CD4-positive, alpha-beta T cell (primary cell): Measurements from ENCODE around the gene CAMK4. TPM values are rescaled to one million over a fixed set of nuclear protein-coding genes. Genes with fewer than 3 reads are reported as not detected.

Experiments used
- ATAC-seq: fragments of 200-7000 bp; cut with Tn5 transposase; one replicate; pipeline ENCODE4 v1.10.0; 2022; ENCODE audit warnings: mild to moderate bottlenecking; ENCODE audit not compliant: poor library complexity
- CTCF ChIA-PET: fragments of 350-600 bp; sonication (Branson Sonifier 250); formaldehyde crosslinking; loops from one replicate; lab custom pipeline; 2021; ENCODE audit warnings: antibody characterized with exemption, inconsistent platforms; lab: Charles Lee
- POLR2A ChIA-PET: fragments of 350-600 bp; sonication (Branson Sonifier 250); formaldehyde crosslinking; loops from one replicate; lab custom pipeline; 2021; ENCODE audit warnings: antibody characterized with exemption, inconsistent platforms; lab: Charles Lee
- DNase-seq, 14 experiments: peaks; one replicate each; pipeline ENCODE4 v3.0.0-alpha.2; 2013 to 2020; ENCODE audit warnings: mixed read lengths in 2 of 14
- H3K27ac ChIP-seq, 2 donors: one replicate each; pipeline versions ENCODE4 v1.5.1 to v1.7.0; 2013; ENCODE audit warnings: low read length in 2 of 2, low read depth in 1 of 2, mild to moderate bottlenecking in 1 of 2
- H3K27me3 ChIP-seq, 2 experiments: 1 replicate in 1 of 2; 2 replicates in 1 of 2; pipeline versions ENCODE4 v1.6.1 to v1.7.0; 2013; ENCODE audit warnings: low read length in 2 of 2, control low read depth in 1 of 2, mild to moderate bottlenecking in 1 of 2, moderate library complexity in 1 of 2; ENCODE audit not compliant: insufficient read depth in 2 of 2, control insufficient read depth in 1 of 2
- H3K36me3 ChIP-seq: one replicate; pipeline ENCODE4 v1.6.1; 2013; ENCODE audit warnings: low read length, control low read depth; ENCODE audit not compliant: insufficient read depth
- H3K4me1 ChIP-seq: one replicate; pipeline ENCODE4 v1.6.1; 2013; ENCODE audit warnings: low read length, control low read depth; ENCODE audit not compliant: insufficient read depth
- H3K4me3 ChIP-seq: one replicate; pipeline ENCODE4 v1.5.1; 2013; ENCODE audit warnings: mild to moderate bottlenecking, low read length, moderate library complexity
- H3K9me3 ChIP-seq, 2 experiments: 1 replicate in 1 of 2; 2 replicates in 1 of 2; pipeline versions ENCODE4 v1.6.1 to v1.7.0; 2013; ENCODE audit warnings: low read length in 2 of 2, mild to moderate bottlenecking in 2 of 2, control low read depth in 1 of 2, moderate library complexity in 1 of 2; ENCODE audit not compliant: control insufficient read depth in 1 of 2, insufficient read depth in 1 of 2
- H3K27ac Mint-ChIP-seq: one replicate; pipeline ENCODE4 v1.8.0; 2020; ENCODE audit warnings: mixed read lengths
- H3K27me3 Mint-ChIP-seq: one replicate; pipeline ENCODE4 v1.8.0; 2021; ENCODE audit warnings: mixed read lengths
- H3K36me3 Mint-ChIP-seq: one replicate; pipeline ENCODE4 v1.8.0; 2021; ENCODE audit warnings: low read depth, mixed read lengths
- H3K4me1 Mint-ChIP-seq: one replicate; pipeline ENCODE4 v1.8.0; 2021; ENCODE audit warnings: low read depth, mixed read lengths
- H3K4me3 Mint-ChIP-seq: one replicate; pipeline ENCODE4 v1.8.0; 2020; ENCODE audit warnings: mild to moderate bottlenecking, mixed read lengths
- H3K9me3 Mint-ChIP-seq: one replicate; pipeline ENCODE4 v1.8.0; 2020; ENCODE audit warnings: mixed read lengths
- CTCF ChIP-seq: fragments of 200-600 bp; IDR thresholded peaks from one replicate; pipeline ENCODE4 v1.8.0; 2022; ENCODE audit warnings: antibody characterized with exemption, mild to moderate bottlenecking
- intact Hi-C, 2 experiments: fragments of 100-400 bp; cut with DNase I in 1 of 2; cut with micrococcal nuclease in 1 of 2; formaldehyde crosslinking; loops; one replicate each; pipeline versions ENCODE4 v1.15.1 to v1.9.0; 2023 to 2025; cut with DNase I, micrococcal nuclease
- total RNA-seq, 174 experiments: library from RNA in 2 of 174; stranded (reverse) in 2 of 174; gene quantifications; one replicate each; pipeline ENCODE4 v1.2.3 and lab custom pipeline; 2021 to 2026

The CAMK4 gene
- total RNA-seq, 2 experiments from 2014 or later: 202 to 225 TPM

- intact Hi-C loops: no loop called here
- Histone ChIP-seq H3K4me3 (no peak overlapping the region), H3K4me1 (no peaks in the 10 kb centered on the region), H3K9me3 (peaks cover 0 to 10% of the 10 kb centered on the region in 2 experiments), H3K27ac (no peak overlapping the region), H3K27me3 (no peaks in the 10 kb centered on the region), H3K36me3 (peaks cover 18% of the 10 kb centered on the region)
- Mint-ChIP-seq H3K36me3 (peaks cover 85% of the 10 kb centered on the region), H3K4me3 (no peak overlapping the region), H3K27me3 (no peaks in the 10 kb centered on the region), H3K27ac (peak overlapping the region; percentile 12), H3K4me1 (peaks cover 21% of the 10 kb centered on the region), H3K9me3 (peaks cover 2% of the 10 kb centered on the region)
- DNase-seq (no peak), ATAC-seq (no peak)
- ChIA-PET CTCF (no interaction called here), POLR2A (no interaction called here)
- TF ChIP-seq CTCF: no peak
Observed at GRCh38 chr5:111411301-111411700, 187.1 kb downstream of the CAMK4 start.

- H3K27ac ChIP-seq: no peak overlapping the region
- H3K4me1 ChIP-seq: no peaks in the 10 kb centered on the region
- Mint-ChIP-seq H3K36me3 (peaks cover 80% of the 10 kb centered on the region), H3K4me1 (peaks cover 19% of the 10 kb centered on the region), H3K4me3 (no peak overlapping the region), H3K27me3 (no peaks in the 10 kb centered on the region), H3K27ac (no peak overlapping the region), H3K9me3 (peaks cover 2% of the 10 kb centered on the region)
- ChIA-PET POLR2A (no interaction called here), CTCF (no interaction called here)
- H3K27me3 ChIP-seq: no peaks in the 10 kb centered on the region
- DNase-seq (no peak), ATAC-seq (no peak)
- peaks cover 0 to 9% of the 10 kb centered on the region in 2 experiments for H3K9me3 ChIP-seq
- peaks cover 21% of the 10 kb centered on the region for H3K36me3 ChIP-seq
- H3K4me3 ChIP-seq: no peak overlapping the region
- no peak for TF ChIP-seq CTCF
- intact Hi-C loops: no loop called here
Observed at GRCh38 chr5:111412593-111412992, 188.4 kb downstream of the CAMK4 start.

GRCh38 chr5:111415053-111415452 lies 190.9 kb downstream of the CAMK4 start:
- POLR2A ChIA-PET: no interaction called here
- H3K4me3 Mint-ChIP-seq: no peak overlapping the region
- H3K27ac Mint-ChIP-seq: peak overlapping the region; percentile 53
- peaks cover 71% of the 10 kb centered on the region for H3K36me3 Mint-ChIP-seq
- no peak overlapping the region for H3K4me3 ChIP-seq
- H3K9me3 Mint-ChIP-seq: peaks cover 8% of the 10 kb centered on the region
- TF ChIP-seq CTCF: no peak
- no peaks in the 10 kb centered on the region for H3K27me3 Mint-ChIP-seq
- CTCF ChIA-PET: no interaction called here
- H3K9me3 ChIP-seq: peaks cover 0 to 4% of the 10 kb centered on the region in 2 experiments
- no peak overlapping the region for H3K27ac ChIP-seq
- no peak for ATAC-seq
- H3K4me1 ChIP-seq: no peaks in the 10 kb centered on the region
- no peaks in the 10 kb centered on the region for H3K27me3 ChIP-seq
- DNase-seq: no peak
- H3K4me1 Mint-ChIP-seq: peaks cover 10% of the 10 kb centered on the region
- intact Hi-C loops: no loop called here
- H3K36me3 ChIP-seq: peaks cover 17% of the 10 kb centered on the region
